Ureter (tissue), 1 donor: ENCODE measurements around the gene NOTCH3. TPM values are rescaled to one million over a fixed set of nuclear protein-coding genes. Genes with fewer than 3 reads are reported as not detected.

Experiments
- DNase-seq: peaks from one replicate; pipeline ENCODE4 v3.0.0-alpha.2; 2020; ENCODE audit warnings: low spot score
- total RNA-seq: library from RNA; stranded (reverse); gene quantifications from one replicate; pipeline ENCODE4 v1.2.4, GENCODE V29; 2023
- donor health status: DM: yes; HTN: yes; CAD: no.

NOTCH3 gene
- total RNA-seq, 1 donor from 2014 or later: 125 TPM

GRCh38 chr19:15196360-15197005, 4.3 kb downstream of the NOTCH3 start:
- DNase-seq: no peak

- peak; percentile 88 for DNase-seq
Measured at GRCh38 chr19:15195371-15196334, 5.1 kb downstream of the NOTCH3 start.

GRCh38 chr19:15194938-15195337, 5.9 kb downstream of the NOTCH3 start:
- no peak for DNase-seq

- DNase-seq: no peak
Measured at GRCh38 chr19:15191982-15192381, 8.8 kb downstream of the NOTCH3 start.

- DNase-seq: no peak
Measured at GRCh38 chr19:15191514-15191913, 9.3 kb downstream of the NOTCH3 start.

GRCh38 chr19:15188851-15189250, 11.9 kb downstream of the NOTCH3 start:
- no peak for DNase-seq

GRCh38 chr19:15187026-15188007, 13.5 kb downstream of the NOTCH3 start:
- no peak for DNase-seq

- no peak for DNase-seq
Measured at GRCh38 chr19:15185188-15185587, 15.6 kb downstream of the NOTCH3 start.

- DNase-seq: no peak
Measured at GRCh38 chr19:15184776-15185175, 16.0 kb downstream of the NOTCH3 start.

GRCh38 chr19:15181394-15181793, 19.4 kb downstream of the NOTCH3 start:
- no peak for DNase-seq

- DNase-seq: no peak
Measured at GRCh38 chr19:15180451-15181390, 20.1 kb downstream of the NOTCH3 start.

- no peak for DNase-seq
Measured at GRCh38 chr19:15178629-15179308, 22.0 kb downstream of the NOTCH3 start.

- peak; percentile 72 for DNase-seq
Measured at GRCh38 chr19:15177269-15178116, 23.3 kb downstream of the NOTCH3 start.

GRCh38 chr19:15175609-15176008, 25.2 kb downstream of the NOTCH3 start:
- DNase-seq: no peak

GRCh38 chr19:15173746-15174404, 26.9 kb downstream of the NOTCH3 start:
- DNase-seq: no peak

GRCh38 chr19:15170345-15170744, 30.4 kb downstream of the NOTCH3 start:
- no peak for DNase-seq

- DNase-seq: no peak
Measured at GRCh38 chr19:15169541-15170285, 31.1 kb downstream of the NOTCH3 start.

GRCh38 chr19:15166700-15167099, 34.1 kb downstream of the NOTCH3 start:
- no peak for DNase-seq
